Measurements from ENCODE around the gene DIMT1. TPM values are rescaled to one million over a fixed set of nuclear protein-coding genes. Genes with fewer than 3 reads are reported as not detected.
A peak's percentile ranks its signal among the peaks of the same experiment; 100 is the strongest.

DIMT1 gene
- total RNA-seq = 10 to 100 TPM; 26.1 to 35.6 TPM

DNA sequence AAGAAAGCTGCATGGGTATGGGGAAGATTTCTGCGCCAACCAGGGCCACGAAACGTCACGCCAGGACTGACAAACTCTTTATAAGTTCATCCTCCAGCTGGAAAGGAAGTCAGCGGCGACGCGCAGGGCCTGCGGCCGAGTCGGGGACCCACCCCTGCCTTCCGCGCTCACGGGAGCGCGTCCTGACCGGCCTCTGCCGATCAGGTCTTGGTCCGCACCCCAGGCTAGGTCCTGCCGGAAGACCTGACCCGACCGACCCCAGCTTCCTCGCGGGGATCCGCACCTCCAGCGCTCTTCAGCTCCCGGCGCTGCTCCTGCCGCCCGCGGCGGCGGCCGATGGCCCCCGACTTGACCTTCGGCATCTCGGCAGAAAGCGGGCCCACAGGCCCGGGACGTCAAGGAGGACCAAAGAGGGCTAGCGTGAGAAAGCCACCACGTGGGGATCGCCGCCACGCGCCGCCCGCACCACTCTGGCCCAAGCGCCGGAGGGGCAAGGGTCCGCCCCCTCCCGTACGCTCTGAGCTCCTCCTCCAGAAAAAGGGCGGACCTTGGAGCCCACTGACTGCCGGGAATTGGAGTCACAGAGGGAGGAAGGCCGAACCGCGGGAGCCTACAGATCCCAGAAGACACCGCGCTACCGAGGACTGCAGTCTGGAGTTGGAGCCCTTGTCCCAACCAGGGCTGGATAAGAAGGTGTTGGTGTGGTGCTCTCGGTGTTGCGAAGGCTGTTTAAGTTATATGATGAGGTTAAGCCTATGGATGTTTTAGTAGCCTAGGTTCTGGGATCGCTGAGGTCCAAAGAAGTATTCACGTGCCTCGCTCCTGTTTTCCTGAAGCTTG is at the start of gene DIMT1:
Gene DIMT1, minus strand, starts transcription at position 495 of the 840 bp plus-strand sequence. Its CDS starts 133 bp downstream, at position 362.
- Histone ChIP-seq H3K27ac (peak within 1 kb of the TSS; percentile 91 to 97), H3K27me3 (replicated peaks; ENCODE audit: insufficient read depth) (no peaks in the 10 kb centered on the region), H3K9me3 (no peaks in the 10 kb centered on the region), H3K4me1 (replicated peaks) (no peaks in the 10 kb centered on the region), H3K4me3 (peak within 1 kb of the TSS; percentile 80 to 92), H3K36me3 (no peaks in the 10 kb centered on the region)
- WGBS = 0% methylated on average over 22 of the region's 66 CpGs
- TF ChIP-seq, protein P1, sequence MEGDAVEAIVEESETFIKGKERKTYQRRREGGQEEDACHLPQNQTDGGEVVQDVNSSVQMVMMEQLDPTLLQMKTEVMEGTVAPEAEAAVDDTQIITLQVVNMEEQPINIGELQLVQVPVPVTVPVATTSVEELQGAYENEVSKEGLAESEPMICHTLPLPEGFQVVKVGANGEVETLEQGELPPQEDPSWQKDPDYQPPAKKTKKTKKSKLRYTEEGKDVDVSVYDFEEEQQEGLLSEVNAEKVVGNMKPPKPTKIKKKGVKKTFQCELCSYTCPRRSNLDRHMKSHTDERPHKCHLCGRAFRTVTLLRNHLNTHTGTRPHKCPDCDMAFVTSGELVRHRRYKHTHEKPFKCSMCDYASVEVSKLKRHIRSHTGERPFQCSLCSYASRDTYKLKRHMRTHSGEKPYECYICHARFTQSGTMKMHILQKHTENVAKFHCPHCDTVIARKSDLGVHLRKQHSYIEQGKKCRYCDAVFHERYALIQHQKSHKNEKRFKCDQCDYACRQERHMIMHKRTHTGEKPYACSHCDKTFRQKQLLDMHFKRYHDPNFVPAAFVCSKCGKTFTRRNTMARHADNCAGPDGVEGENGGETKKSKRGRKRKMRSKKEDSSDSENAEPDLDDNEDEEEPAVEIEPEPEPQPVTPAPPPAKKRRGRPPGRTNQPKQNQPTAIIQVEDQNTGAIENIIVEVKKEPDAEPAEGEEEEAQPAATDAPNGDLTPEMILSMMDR (IDR thresholded peaks at IDR 0.05) = no peak
- TF ChIP-seq POLR2AphosphoS5 (IDR thresholded peaks at IDR 0.05) (peak; percentile 98), POLR2A (IDR thresholded peaks at IDR 0.05) (peak; percentile 81)
- intact Hi-C loops (cut with DNase I) = no loop called here
- DNase-seq (ENCODE audit: low spot score) = peak; percentile 97

DNA sequence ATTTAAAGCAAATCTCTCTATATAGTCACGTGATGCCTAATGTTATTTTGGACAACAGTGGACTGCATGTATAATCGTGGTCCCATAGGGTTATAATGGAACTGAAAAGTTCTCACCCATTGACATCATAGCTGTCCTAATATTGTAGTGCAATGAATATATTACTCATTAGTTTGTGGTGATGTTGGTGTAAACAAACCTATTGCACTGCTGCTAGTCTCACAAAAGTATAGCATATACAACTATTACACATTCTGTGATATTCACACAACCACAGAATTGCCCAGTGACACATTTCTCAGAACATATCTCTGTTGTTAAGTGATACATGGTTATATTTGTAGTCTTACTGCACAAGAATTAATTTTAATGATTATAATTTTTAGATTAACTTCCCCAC is 46.6 kb upstream of the DIMT1 start:
- no peak overlapping the region for H3K4me3 ChIP-seq
- intact Hi-C loops (cut with DNase I) = no loop called here
- WGBS = 86% methylated on average over 2 of the region's 2 CpGs
- no peak overlapping the region for H3K27ac ChIP-seq
- no peaks in the 10 kb centered on the region for H3K4me1 ChIP-seq (replicated peaks)
- H3K36me3 ChIP-seq = no peaks in the 10 kb centered on the region
- DNase-seq (ENCODE audit: low spot score) = no peak
- no peaks in the 10 kb centered on the region for H3K9me3 ChIP-seq
- H3K27me3 ChIP-seq (replicated peaks; ENCODE audit: insufficient read depth) = no peaks in the 10 kb centered on the region
- no peak for TF ChIP-seq POLR2AphosphoS5 (IDR thresholded peaks at IDR 0.05)
- no peak for TF ChIP-seq POLR2A (IDR thresholded peaks at IDR 0.05)
- TF ChIP-seq, protein P1 (IDR thresholded peaks at IDR 0.05) = no peak

DNA sequence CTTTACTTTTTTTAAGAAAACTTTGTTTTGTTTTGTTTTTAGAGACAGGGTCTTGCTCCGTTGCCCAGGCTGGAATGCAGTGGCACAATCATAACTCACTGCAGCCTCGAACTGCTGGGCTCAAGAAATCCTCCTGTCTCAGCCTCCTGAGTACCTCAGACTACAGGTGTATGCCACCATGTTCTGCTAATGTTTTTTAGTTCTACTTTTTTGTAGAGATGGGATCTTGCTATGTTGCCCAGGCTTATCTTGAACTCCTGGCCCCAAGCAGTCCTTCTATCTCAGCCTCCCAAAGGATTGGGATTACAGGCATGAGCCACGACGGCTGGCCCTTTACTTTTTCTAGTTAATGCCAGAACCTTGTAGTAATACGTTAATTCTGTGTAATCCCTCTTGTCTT is 44.8 kb upstream of the DIMT1 start:
- no peak overlapping the region for H3K4me3 ChIP-seq
- no peaks in the 10 kb centered on the region for H3K9me3 ChIP-seq
- no peaks in the 10 kb centered on the region for H3K4me1 ChIP-seq (replicated peaks)
- 96% methylated on average over 5 of the region's 5 CpGs for WGBS
- no peaks in the 10 kb centered on the region for H3K36me3 ChIP-seq
- intact Hi-C loops (cut with DNase I) = no loop called here
- H3K27me3 ChIP-seq (replicated peaks; ENCODE audit: insufficient read depth) = no peaks in the 10 kb centered on the region
- TF ChIP-seq, protein P1 (IDR thresholded peaks at IDR 0.05) = no peak
- TF ChIP-seq POLR2AphosphoS5 (IDR thresholded peaks at IDR 0.05) (no peak), POLR2A (IDR thresholded peaks at IDR 0.05) (no peak)
- no peak overlapping the region for H3K27ac ChIP-seq
- no peak for DNase-seq (ENCODE audit: low spot score)

DNA sequence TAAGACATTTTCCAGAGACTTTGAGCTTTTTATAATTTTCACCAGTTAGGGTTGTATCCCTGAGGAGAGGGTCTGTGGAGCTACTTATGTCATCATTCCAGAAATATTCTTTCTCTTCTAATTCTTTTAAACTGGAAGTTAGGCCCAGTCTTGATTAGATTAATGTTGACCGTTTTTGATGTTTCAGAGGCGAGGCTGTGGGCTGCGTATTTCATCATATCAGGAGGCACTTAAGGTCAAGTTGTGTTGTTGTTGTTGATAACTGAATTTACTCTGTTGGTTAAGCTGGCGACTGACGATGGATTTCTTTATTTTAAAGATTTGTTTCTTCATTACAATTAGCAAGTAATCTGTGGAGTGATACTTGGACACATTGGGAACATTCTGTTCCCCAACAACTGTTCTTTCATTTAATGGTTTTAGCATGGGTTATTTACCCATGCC is 28.9 kb upstream of the DIMT1 start:
- no peaks in the 10 kb centered on the region for H3K4me1 ChIP-seq (replicated peaks)
- H3K27ac ChIP-seq = peak overlapping the region; percentile 26 to 41
- H3K27me3 ChIP-seq (replicated peaks; ENCODE audit: insufficient read depth) = no peaks in the 10 kb centered on the region
- intact Hi-C loops (cut with DNase I) = no loop called here
- H3K4me3 ChIP-seq = no peak overlapping the region
- no peak for DNase-seq (ENCODE audit: low spot score)
- WGBS = 63% methylated on average over 5 of the region's 5 CpGs
- no peaks in the 10 kb centered on the region for H3K36me3 ChIP-seq
- TF ChIP-seq, protein P1 (IDR thresholded peaks at IDR 0.05) = no peak
- TF ChIP-seq POLR2A (IDR thresholded peaks at IDR 0.05) (no peak), POLR2AphosphoS5 (IDR thresholded peaks at IDR 0.05) (no peak)
- no peaks in the 10 kb centered on the region for H3K9me3 ChIP-seq

All from prostate gland (tissue), 2 donors.